ENCODE results near the gene SHLD1. TPM values are rescaled to one million over a fixed set of nuclear protein-coding genes. Genes with fewer than 3 reads are reported as not detected.

SHLD1 gene
- total and polyA plus RNA-seq, 2 experiments from 2014 or later, result 1.4 to 15.0 TPM

DNA sequence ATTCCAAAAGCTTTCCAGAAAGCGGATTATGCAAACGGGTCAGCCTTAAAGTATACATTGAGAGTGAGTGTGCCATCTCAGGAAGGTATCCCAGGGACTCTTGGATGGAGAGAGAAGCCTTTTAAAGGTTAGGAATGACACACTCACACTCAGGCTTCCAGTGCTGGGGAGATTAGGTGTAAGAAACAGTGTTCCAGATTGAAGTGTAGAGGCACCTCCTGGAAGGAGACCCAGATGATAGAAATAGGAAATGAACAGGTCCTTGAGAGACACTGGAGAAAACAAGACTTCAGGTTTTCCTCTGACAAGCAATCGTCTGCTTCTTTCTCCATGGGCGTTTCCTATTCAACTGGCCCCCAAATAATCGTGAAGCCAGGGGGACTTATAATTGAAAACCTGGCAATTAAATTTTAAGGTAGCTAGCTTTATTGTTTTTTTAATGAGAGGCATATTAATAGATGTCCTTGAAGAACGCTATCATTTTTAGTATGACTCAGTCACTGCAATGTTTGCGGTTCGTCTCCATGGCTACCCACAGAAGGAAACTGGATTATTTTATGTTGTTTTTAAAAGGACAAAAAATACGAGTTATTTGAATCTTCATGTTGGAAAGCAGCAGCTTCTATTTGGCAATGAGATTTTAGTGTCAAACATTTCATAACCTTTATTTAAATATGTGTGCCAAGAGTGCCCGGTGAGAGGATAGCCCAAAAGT lies 114.8 kb downstream of the SHLD1 start (continued):
- TF ChIP-seq EZH2phosphoT487 (IDR thresholded peaks at IDR 0.05; ENCODE audit: unreplicated experiment) (no peak), POLR2AphosphoS5 (IDR thresholded peaks at IDR 0.05; ENCODE audit: low read depth) (no peak), ZNF114 (CRISPR knock-in tag; IDR thresholded peaks at IDR 0.05) (no peak), STAT1 (IDR thresholded peaks at IDR 0.05; ENCODE audit: unreplicated experiment) (no peak), EZH2 (IDR thresholded peaks at IDR 0.05; ENCODE audit: low read depth, unreplicated experiment) (no peak), ZNF331 (CRISPR knock-in tag; IDR thresholded peaks at IDR 0.05; ENCODE audit: low read depth) (no peak)
- TF ChIP-seq, protein P1, sequence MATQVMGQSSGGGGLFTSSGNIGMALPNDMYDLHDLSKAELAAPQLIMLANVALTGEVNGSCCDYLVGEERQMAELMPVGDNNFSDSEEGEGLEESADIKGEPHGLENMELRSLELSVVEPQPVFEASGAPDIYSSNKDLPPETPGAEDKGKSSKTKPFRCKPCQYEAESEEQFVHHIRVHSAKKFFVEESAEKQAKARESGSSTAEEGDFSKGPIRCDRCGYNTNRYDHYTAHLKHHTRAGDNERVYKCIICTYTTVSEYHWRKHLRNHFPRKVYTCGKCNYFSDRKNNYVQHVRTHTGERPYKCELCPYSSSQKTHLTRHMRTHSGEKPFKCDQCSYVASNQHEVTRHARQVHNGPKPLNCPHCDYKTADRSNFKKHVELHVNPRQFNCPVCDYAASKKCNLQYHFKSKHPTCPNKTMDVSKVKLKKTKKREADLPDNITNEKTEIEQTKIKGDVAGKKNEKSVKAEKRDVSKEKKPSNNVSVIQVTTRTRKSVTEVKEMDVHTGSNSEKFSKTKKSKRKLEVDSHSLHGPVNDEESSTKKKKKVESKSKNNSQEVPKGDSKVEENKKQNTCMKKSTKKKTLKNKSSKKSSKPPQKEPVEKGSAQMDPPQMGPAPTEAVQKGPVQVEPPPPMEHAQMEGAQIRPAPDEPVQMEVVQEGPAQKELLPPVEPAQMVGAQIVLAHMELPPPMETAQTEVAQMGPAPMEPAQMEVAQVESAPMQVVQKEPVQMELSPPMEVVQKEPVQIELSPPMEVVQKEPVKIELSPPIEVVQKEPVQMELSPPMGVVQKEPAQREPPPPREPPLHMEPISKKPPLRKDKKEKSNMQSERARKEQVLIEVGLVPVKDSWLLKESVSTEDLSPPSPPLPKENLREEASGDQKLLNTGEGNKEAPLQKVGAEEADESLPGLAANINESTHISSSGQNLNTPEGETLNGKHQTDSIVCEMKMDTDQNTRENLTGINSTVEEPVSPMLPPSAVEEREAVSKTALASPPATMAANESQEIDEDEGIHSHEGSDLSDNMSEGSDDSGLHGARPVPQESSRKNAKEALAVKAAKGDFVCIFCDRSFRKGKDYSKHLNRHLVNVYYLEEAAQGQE (IDR thresholded peaks at IDR 0.05; ENCODE audit: unreplicated experiment), result no peak

DNA sequence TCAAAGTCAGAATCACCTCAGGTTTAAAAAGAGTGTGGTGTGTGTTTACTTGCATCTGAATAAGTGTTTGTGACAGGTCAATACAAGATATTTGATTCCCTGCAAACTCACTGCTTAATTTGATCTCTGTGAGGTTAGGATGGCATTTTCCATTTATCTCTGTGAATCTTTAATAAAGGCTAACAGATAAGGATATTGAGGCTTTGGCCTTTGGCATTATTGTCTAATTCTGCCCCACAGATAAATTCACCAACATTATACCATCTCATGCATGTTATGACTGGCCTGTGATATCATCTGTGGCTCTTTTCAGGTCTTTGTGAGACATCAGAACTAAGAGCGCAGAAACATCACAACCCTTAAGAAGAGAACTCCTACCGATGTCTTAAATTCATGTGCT lies 115.4 kb downstream of the SHLD1 start:
- no peak overlapping the region for H3K4me3 ChIP-seq
- H3K4me3 Mint-ChIP-seq, result no peak overlapping the region
- no peaks in the 10 kb centered on the region for H3F3A ChIP-seq (replicated peaks; ENCODE audit: low read depth)
- H3K9me3 Mint-ChIP-seq, result no peaks in the 10 kb centered on the region
- no peak overlapping the region for H3K27ac ChIP-seq (ENCODE audit: low read depth)
- H3K27me3 ChIP-seq (ENCODE audit: insufficient read depth), result no peaks in the 10 kb centered on the region
- no peaks in the 10 kb centered on the region for H3K36me3 Mint-ChIP-seq (ENCODE audit: low read depth)
- no peaks in the 10 kb centered on the region for H4K20me1 ChIP-seq (replicated peaks; ENCODE audit: insufficient read depth)
- H3K27ac Mint-ChIP-seq, result no peak overlapping the region
- no peak overlapping the region for H2AFZ ChIP-seq
- no peak for DNase-seq (ENCODE audit: low spot score)
- H3K9me2 ChIP-seq (ENCODE audit: insufficient read depth), result no peaks in the 10 kb centered on the region
- no peaks in the 10 kb centered on the region for H3K36me3 ChIP-seq (ENCODE audit: insufficient read depth)
- peaks cover 6% of the 10 kb centered on the region; the same call in 1 of the 2 replicates for H3K4me1 ChIP-seq (ENCODE audit: insufficient read depth)
- H3K4me2 ChIP-seq, result no peak overlapping the region
- no peak for TF ChIP-seq NANOG (IDR thresholded peaks at IDR 0.05; ENCODE audit: borderline replicate concordance)
- TF ChIP-seq ZNF331 (CRISPR knock-in tag; IDR thresholded peaks at IDR 0.05; ENCODE audit: low read depth), result no peak
- no peak for TF ChIP-seq POLR2AphosphoS5 (IDR thresholded peaks at IDR 0.05; ENCODE audit: low read depth)
- TF ChIP-seq, protein P2, sequence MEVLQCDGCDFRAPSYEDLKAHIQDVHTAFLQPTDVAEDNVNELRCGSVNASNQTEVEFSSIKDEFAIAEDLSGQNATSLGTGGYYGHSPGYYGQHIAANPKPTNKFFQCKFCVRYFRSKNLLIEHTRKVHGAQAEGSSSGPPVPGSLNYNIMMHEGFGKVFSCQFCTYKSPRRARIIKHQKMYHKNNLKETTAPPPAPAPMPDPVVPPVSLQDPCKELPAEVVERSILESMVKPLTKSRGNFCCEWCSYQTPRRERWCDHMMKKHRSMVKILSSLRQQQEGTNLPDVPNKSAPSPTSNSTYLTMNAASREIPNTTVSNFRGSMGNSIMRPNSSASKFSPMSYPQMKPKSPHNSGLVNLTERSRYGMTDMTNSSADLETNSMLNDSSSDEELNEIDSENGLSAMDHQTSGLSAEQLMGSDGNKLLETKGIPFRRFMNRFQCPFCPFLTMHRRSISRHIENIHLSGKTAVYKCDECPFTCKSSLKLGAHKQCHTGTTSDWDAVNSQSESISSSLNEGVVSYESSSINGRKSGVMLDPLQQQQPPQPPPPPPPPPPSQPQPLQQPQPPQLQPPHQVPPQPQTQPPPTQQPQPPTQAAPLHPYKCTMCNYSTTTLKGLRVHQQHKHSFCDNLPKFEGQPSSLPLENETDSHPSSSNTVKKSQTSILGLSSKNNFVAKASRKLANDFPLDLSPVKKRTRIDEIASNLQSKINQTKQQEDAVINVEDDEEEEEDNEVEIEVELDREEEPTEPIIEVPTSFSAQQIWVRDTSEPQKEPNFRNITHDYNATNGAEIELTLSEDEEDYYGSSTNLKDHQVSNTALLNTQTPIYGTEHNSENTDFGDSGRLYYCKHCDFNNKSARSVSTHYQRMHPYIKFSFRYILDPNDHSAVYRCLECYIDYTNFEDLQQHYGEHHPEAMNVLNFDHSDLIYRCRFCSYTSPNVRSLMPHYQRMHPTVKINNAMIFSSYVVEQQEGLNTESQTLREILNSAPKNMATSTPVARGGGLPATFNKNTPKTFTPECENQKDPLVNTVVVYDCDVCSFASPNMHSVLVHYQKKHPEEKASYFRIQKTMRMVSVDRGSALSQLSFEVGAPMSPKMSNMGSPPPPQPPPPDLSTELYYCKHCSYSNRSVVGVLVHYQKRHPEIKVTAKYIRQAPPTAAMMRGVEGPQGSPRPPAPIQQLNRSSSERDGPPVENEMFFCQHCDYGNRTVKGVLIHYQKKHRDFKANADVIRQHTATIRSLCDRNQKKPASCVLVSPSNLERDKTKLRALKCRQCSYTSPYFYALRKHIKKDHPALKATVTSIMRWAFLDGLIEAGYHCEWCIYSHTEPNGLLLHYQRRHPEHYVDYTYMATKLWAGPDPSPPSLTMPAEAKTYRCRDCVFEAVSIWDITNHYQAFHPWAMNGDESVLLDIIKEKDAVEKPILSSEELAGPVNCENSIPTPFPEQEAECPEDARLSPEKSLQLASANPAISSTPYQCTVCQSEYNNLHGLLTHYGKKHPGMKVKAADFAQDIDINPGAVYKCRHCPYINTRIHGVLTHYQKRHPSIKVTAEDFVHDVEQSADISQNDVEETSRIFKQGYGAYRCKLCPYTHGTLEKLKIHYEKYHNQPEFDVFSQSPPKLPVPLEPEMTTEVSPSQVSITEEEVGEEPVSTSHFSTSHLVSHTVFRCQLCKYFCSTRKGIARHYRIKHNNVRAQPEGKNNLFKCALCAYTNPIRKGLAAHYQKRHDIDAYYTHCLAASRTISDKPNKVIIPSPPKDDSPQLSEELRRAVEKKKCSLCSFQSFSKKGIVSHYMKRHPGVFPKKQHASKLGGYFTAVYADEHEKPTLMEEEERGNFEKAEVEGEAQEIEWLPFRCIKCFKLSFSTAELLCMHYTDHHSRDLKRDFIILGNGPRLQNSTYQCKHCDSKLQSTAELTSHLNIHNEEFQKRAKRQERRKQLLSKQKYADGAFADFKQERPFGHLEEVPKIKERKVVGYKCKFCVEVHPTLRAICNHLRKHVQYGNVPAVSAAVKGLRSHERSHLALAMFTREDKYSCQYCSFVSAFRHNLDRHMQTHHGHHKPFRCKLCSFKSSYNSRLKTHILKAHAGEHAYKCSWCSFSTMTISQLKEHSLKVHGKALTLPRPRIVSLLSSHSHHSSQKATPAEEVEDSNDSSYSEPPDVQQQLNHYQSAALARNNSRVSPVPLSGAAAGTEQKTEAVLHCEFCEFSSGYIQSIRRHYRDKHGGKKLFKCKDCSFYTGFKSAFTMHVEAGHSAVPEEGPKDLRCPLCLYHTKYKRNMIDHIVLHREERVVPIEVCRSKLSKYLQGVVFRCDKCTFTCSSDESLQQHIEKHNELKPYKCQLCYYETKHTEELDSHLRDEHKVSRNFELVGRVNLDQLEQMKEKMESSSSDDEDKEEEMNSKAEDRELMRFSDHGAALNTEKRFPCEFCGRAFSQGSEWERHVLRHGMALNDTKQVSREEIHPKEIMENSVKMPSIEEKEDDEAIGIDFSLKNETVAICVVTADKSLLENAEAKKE (CRISPR knock-in tag; IDR thresholded peaks at IDR 0.05), result no peak
- no peak for TF ChIP-seq CREB1 (CRISPR knock-in tag; IDR thresholded peaks at IDR 0.05; ENCODE audit: low read depth)
- TF ChIP-seq EZH2 (IDR thresholded peaks at IDR 0.05; ENCODE audit: low read depth, unreplicated experiment), result no peak
- TF ChIP-seq, protein P3, sequence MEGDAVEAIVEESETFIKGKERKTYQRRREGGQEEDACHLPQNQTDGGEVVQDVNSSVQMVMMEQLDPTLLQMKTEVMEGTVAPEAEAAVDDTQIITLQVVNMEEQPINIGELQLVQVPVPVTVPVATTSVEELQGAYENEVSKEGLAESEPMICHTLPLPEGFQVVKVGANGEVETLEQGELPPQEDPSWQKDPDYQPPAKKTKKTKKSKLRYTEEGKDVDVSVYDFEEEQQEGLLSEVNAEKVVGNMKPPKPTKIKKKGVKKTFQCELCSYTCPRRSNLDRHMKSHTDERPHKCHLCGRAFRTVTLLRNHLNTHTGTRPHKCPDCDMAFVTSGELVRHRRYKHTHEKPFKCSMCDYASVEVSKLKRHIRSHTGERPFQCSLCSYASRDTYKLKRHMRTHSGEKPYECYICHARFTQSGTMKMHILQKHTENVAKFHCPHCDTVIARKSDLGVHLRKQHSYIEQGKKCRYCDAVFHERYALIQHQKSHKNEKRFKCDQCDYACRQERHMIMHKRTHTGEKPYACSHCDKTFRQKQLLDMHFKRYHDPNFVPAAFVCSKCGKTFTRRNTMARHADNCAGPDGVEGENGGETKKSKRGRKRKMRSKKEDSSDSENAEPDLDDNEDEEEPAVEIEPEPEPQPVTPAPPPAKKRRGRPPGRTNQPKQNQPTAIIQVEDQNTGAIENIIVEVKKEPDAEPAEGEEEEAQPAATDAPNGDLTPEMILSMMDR (conservative IDR thresholded peaks at IDR 0.05; ENCODE audit: low read depth in 2 of 2), result no peak
- no peak for TF ChIP-seq STAT1 (IDR thresholded peaks at IDR 0.05; ENCODE audit: unreplicated experiment)
- no peak for TF ChIP-seq ZNF114 (CRISPR knock-in tag; IDR thresholded peaks at IDR 0.05)
- H3K79me2 ChIP-seq (replicated peaks; ENCODE audit: insufficient read depth), result no peaks in the 10 kb centered on the region
- peaks cover 2% of the 10 kb centered on the region for H3K27me3 Mint-ChIP-seq (ENCODE audit: insufficient read depth, low read depth, poor library complexity)
- H3K4me1 Mint-ChIP-seq, result peaks cover 6% of the 10 kb centered on the region; the same call in 2 of the 3 replicates
- ATAC-seq, result no peak
